PC-3 (cell line): Measurements from ENCODE around the gene POLL. TPM values are rescaled to one million over a fixed set of nuclear protein-coding genes. Genes with fewer than 3 reads are reported as not detected.

Source experiments
- ATAC-seq: fragments of 200-7000 bp; cut with Tn5 transposase; 2 replicates; pipeline ENCODE4 v1.9.1; 2020; ENCODE audit warnings: mild to moderate bottlenecking, moderate library complexity
- BruUV-seq: library from RNA; stranded (reverse); fragments of 400-500 nt; replicated peaks from 2 replicates; lab custom pipeline; 2021; lab: Mats Ljungman, UMichigan
- CTCF ChIA-PET: fragments of 300-600 bp; sonication (Branson Sonifier 250); formaldehyde crosslinking; loops from one replicate; lab custom pipeline; 2022; ENCODE audit warnings: antibody characterized with exemption; lab: Charles Lee
- POLR2A ChIA-PET: fragments of 300-600 bp; sonication (Branson Sonifier 250); formaldehyde crosslinking; loops from one replicate; lab custom pipeline; 2022; ENCODE audit warnings: antibody characterized with exemption; ENCODE audit not compliant: unreplicated experiment; lab: Charles Lee
- DNase-seq: peaks from one replicate; pipeline ENCODE4 v3.0.0-alpha.2; 2015
- H2AFZ ChIP-seq: fragments of 300-600 bp; sonication (generic); 2 replicates; pipeline ENCODE4 v1.6.0; 2016; ENCODE audit warnings: antibody characterized with exemption, low read length
- H3F3A ChIP-seq: fragments of 300-600 bp; sonication (generic); one replicate; pipeline ENCODE4 v1.6.0; 2017; ENCODE audit warnings: antibody characterized with exemption, low read length, control low read depth, mild to moderate bottlenecking; ENCODE audit not compliant: unreplicated experiment
- H3K27ac ChIP-seq: fragments of 300-600 bp; sonication (generic); 2 replicates; pipeline ENCODE4 v1.5.1; 2016; ENCODE audit warnings: mild to moderate bottlenecking, low read length
- H3K27me3 ChIP-seq: fragments of 300-600 bp; sonication (generic); 2 replicates; pipeline ENCODE4 v1.6.1; 2016; ENCODE audit warnings: low read length, mixed read lengths
- H3K36me3 ChIP-seq: fragments of 300-600 bp; sonication (generic); 2 replicates; pipeline ENCODE4 v1.6.1; 2016; ENCODE audit warnings: low read depth, mixed run types, low read length, mixed read lengths
- H3K4me1 ChIP-seq: fragments of 300-600 bp; sonication (generic); 2 replicates; pipeline ENCODE4 v1.5.1; 2016; ENCODE audit warnings: low read length; ENCODE audit not compliant: insufficient read depth
- H3K4me2 ChIP-seq: fragments of 300-600 bp; sonication (generic); 2 replicates; pipeline ENCODE4 v1.6.0; 2016; ENCODE audit warnings: low read length
- H3K4me3 ChIP-seq: fragments of 300-600 bp; sonication (generic); 2 replicates; pipeline ENCODE4 v1.5.1; 2016; ENCODE audit warnings: mild to moderate bottlenecking, low read length, mixed read lengths
- H3K79me2 ChIP-seq: fragments of 300-600 bp; sonication (generic); 2 replicates; pipeline ENCODE4 v1.6.1; 2017; ENCODE audit warnings: low read length, mixed read lengths
- H3K9ac ChIP-seq: fragments of 300-600 bp; sonication (generic); 2 replicates; pipeline ENCODE4 v1.6.0; 2016; ENCODE audit warnings: mild to moderate bottlenecking, low read length
- H3K9me2 ChIP-seq: fragments of 300-600 bp; sonication (generic); replicated peaks from 2 replicates; pipeline ENCODE4 v1.6.1; 2016; ENCODE audit warnings: mixed run types, low read length, mixed read lengths
- H3K9me3 ChIP-seq: fragments of 300-600 bp; sonication (generic); 2 replicates; pipeline ENCODE4 v1.6.1; 2016; ENCODE audit warnings: low read length, mixed read lengths
- H4K20me1 ChIP-seq: fragments of 300-600 bp; sonication (generic); 2 replicates; pipeline ENCODE4 v1.6.1; 2016; ENCODE audit warnings: low read length, mixed read lengths
- EZH2 ChIP-seq: fragments of 300-600 bp; sonication (generic); IDR thresholded peaks from one replicate; pipeline ENCODE4 v1.6.1; 2017; ENCODE audit warnings: antibody characterized with exemption, mild to moderate bottlenecking, low read length; ENCODE audit not compliant: unreplicated experiment
- EZH2phosphoT487 ChIP-seq: fragments of 300-600 bp; sonication (generic); IDR thresholded peaks from 2 replicates; pipeline ENCODE4 v1.6.1; 2018; ENCODE audit warnings: mild to moderate bottlenecking, antibody characterized with exemption, low read length, borderline replicate concordance
- intact Hi-C: fragments of 100-400 bp; cut with micrococcal nuclease; formaldehyde crosslinking; loops from 2 replicates; pipeline ENCODE4 v1.9.0; 2023
- total RNA-seq: library from RNA; depleted of rRNA; stranded (reverse); fragments of >200 nt; gene quantifications from 2 replicates; pipeline ENCODE4 v1.2.3, GENCODE V29; 2014
- TF ChIP-seq, protein P1 (sequence below): fragments of 300-600 bp; sonication (generic); conservative IDR thresholded peaks from 2 replicates; pipeline ENCODE4 v1.5.1; 2017; ENCODE audit warnings: antibody characterized with exemption, low read depth, mild to moderate bottlenecking, low read length

Gene POLL
- total RNA-seq, 1 experiment from 2014 or later, result 10.9 TPM

GRCh38 chr10:101580486-101581399 lies 7.3 kb downstream of the POLL start:
- no peak for DNase-seq
- 0 out of 2 replicates have a peak, but pooled peaks cover 3% of the 10 kb centered on the region for H3K36me3 ChIP-seq
- no peaks in the 10 kb centered on the region for H3K9me2 ChIP-seq
- H2AFZ ChIP-seq, result no peak overlapping the region
- intact Hi-C loops, result no loop called here
- H3K9ac ChIP-seq, result no peak overlapping the region
- H3K27me3 ChIP-seq, result no peaks in the 10 kb centered on the region
- H3K27ac ChIP-seq, result no peak overlapping the region
- H3K4me2 ChIP-seq, result no peak overlapping the region
- CTCF ChIA-PET, result no interaction called here
- H3K4me1 ChIP-seq, result no peaks in the 10 kb centered on the region
- H4K20me1 ChIP-seq, result no peaks in the 10 kb centered on the region
- BruUV-seq, result no TSS peak
- POLR2A ChIA-PET, result no interaction called here
- H3K9me3 ChIP-seq, result no peaks in the 10 kb centered on the region
- no peak overlapping the region for H3K4me3 ChIP-seq
- no peak for TF ChIP-seq EZH2
- TF ChIP-seq, protein P1, sequence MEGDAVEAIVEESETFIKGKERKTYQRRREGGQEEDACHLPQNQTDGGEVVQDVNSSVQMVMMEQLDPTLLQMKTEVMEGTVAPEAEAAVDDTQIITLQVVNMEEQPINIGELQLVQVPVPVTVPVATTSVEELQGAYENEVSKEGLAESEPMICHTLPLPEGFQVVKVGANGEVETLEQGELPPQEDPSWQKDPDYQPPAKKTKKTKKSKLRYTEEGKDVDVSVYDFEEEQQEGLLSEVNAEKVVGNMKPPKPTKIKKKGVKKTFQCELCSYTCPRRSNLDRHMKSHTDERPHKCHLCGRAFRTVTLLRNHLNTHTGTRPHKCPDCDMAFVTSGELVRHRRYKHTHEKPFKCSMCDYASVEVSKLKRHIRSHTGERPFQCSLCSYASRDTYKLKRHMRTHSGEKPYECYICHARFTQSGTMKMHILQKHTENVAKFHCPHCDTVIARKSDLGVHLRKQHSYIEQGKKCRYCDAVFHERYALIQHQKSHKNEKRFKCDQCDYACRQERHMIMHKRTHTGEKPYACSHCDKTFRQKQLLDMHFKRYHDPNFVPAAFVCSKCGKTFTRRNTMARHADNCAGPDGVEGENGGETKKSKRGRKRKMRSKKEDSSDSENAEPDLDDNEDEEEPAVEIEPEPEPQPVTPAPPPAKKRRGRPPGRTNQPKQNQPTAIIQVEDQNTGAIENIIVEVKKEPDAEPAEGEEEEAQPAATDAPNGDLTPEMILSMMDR, result no peak
- TF ChIP-seq EZH2phosphoT487, result no peak
- no peaks in the 10 kb centered on the region for H3K79me2 ChIP-seq
- ATAC-seq, result no peak
- H3F3A ChIP-seq, result no peaks in the 10 kb centered on the region

DNA sequence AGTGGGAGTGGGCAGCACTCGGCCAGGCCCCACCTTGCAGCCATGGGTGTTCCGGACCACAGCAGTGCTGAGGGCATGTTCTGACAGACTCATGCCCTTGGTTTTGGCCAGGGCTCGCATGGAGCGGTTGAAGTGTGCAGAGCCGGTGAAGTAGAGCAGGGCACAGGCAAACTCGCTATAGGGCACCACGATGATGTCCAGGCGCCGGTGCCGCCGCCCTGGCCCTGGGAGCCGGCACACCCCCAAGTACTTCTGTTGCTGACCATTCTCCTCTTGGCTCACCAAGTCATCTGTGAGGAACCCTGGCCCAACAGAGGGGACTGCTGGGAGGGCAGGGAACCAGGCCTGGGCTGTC lies 8.6 kb downstream of the POLL start:
- no peaks in the 10 kb centered on the region for H3K4me1 ChIP-seq
- H3K9me2 ChIP-seq, result no peaks in the 10 kb centered on the region
- H3K27ac ChIP-seq, result no peak overlapping the region
- H3K4me2 ChIP-seq, result no peak overlapping the region
- no peak overlapping the region for H3K4me3 ChIP-seq
- no peaks in the 10 kb centered on the region for H3K79me2 ChIP-seq
- no peak overlapping the region for H2AFZ ChIP-seq
- intact Hi-C loops, result no loop called here
- CTCF ChIA-PET, result no interaction called here
- H3K9ac ChIP-seq, result no peak overlapping the region
- no TSS peak for BruUV-seq
- POLR2A ChIA-PET, result no interaction called here
- H3F3A ChIP-seq, result no peaks in the 10 kb centered on the region
- ATAC-seq (no peak), DNase-seq (no peak)
- no peaks in the 10 kb centered on the region for H3K9me3 ChIP-seq
- TF ChIP-seq EZH2 (no peak), EZH2phosphoT487 (no peak)
- TF ChIP-seq, protein P1, result no peak
- no peaks in the 10 kb centered on the region for H3K27me3 ChIP-seq
- H4K20me1 ChIP-seq, result no peaks in the 10 kb centered on the region
- H3K36me3 ChIP-seq, result 0 out of 2 replicates have a peak, but pooled peaks cover 2% of the 10 kb centered on the region
